Stimulated activated memory B cell treated with anti-CD40 and anti-IgM and Interleukin-4, amounts not matched to agents 10 μg/mL and 1 μg/mL and 100 μg/mL, for 72 hours (primary cell): ENCODE results near the gene SLC51A.
A peak's percentile ranks its signal among the peaks of the same experiment; 100 is the strongest.
"Not testable (repeated sequence)": the region's sequence is repeated elsewhere in the genome, so short reads cannot be mapped to it uniquely, and the experiment has no call there.

Experiments used
- ATAC-seq: fragments of 150-1000 bp; cut with Tn5 transposase; 2 replicates; pipeline ENCODE4 v1.10.0; 2021
- H3K27ac Mint-ChIP-seq: one replicate; pipeline ENCODE4 v1.8.0; 2022; ENCODE audit warnings: mild to moderate bottlenecking, mixed read lengths
- H3K27me3 Mint-ChIP-seq: one replicate; pipeline ENCODE4 v1.8.0; 2022; ENCODE audit warnings: mixed read lengths
- H3K36me3 Mint-ChIP-seq: one replicate; pipeline ENCODE4 v1.8.0; 2022; ENCODE audit warnings: mixed read lengths
- H3K4me1 Mint-ChIP-seq: one replicate; pipeline ENCODE4 v1.8.0; 2022; ENCODE audit warnings: mixed read lengths
- H3K4me3 Mint-ChIP-seq: one replicate; pipeline ENCODE4 v1.8.0; 2022; ENCODE audit warnings: mild to moderate bottlenecking, moderate library complexity, mixed read lengths
- H3K9me3 Mint-ChIP-seq: one replicate; pipeline ENCODE4 v1.8.0; 2022; ENCODE audit warnings: mixed read lengths

The SLC51A gene

GRCh38 chr3:196216089-196216564 lies at the start of gene SLC51A:
Gene SLC51A, plus strand, starts transcription at chr3:196216534. Its CDS starts 179 bp downstream, at chr3:196216713.
- ATAC-seq = no peak
- H3K27me3 Mint-ChIP-seq = no peaks in the 10 kb centered on the region
- peak within 1 kb of the TSS; percentile 42 for H3K4me3 Mint-ChIP-seq
- H3K4me1 Mint-ChIP-seq = peaks cover 22% of the 10 kb centered on the region
- no peaks in the 10 kb centered on the region for H3K9me3 Mint-ChIP-seq
- peak within 1 kb of the TSS; percentile 26 for H3K27ac Mint-ChIP-seq
- H3K36me3 Mint-ChIP-seq = no peaks in the 10 kb centered on the region

DNA sequence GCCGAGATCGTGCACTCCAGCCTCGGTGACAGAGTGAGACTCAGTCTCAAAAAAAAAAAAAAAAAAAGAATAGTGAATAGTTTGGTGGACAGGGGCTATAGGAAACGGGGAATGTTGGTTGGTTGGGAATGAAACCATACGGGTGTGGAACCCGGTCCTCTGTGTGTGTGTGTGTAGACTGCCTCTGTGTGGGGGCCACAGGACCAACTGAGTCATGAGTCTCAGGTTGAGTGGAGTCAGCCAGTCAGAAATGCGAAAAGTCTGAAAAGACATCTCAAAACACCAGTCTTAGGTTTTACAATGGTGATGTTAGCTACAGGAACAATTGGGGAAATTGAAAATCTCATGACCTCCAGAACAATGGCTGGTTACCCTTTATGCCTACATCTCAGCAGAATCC lies 49.6 kb upstream of the SLC51A start:
- Mint-ChIP-seq H3K27me3 (no peaks in the 10 kb centered on the region), H3K36me3 (no peaks in the 10 kb centered on the region), H3K4me1 (peaks cover 9% of the 10 kb centered on the region), H3K9me3 (peaks cover 4% of the 10 kb centered on the region), H3K4me3 (no peak overlapping the region), H3K27ac (no peak overlapping the region)
- ATAC-seq = no peak

DNA sequence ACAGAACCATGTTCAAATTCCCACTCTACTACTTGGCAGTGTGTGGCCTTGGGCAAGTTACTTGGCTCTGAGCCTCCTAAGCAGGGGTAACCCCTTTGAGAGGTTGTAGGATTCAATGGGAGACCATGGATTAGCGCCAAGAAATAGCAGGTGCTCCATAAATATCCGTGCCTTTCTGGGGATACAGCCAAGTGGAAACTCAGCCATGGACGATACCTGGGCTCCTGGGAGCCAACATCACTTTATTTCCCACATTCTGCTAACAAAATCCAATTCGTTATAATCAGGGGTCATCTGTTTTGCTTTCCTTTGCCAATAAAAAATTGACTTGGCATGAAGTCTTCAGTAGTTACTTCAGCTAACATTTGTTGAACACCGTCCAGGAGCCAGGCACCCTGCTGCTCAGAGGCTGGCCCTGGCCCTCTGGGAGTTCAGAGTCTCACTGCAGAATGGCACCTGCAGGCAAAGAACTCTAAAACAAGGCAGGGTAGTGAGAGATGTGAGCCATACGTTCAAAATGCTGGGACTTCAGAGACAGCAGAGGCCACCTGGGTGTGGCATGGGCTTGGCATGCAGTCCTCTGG lies 47.4 kb upstream of the SLC51A start:
- Mint-ChIP-seq H3K27me3 (no peaks in the 10 kb centered on the region), H3K36me3 (no peaks in the 10 kb centered on the region), H3K4me1 (peaks cover 9% of the 10 kb centered on the region), H3K9me3 (peaks cover 4% of the 10 kb centered on the region), H3K27ac (no peak overlapping the region), H3K4me3 (no peak overlapping the region)
- no peak for ATAC-seq

DNA sequence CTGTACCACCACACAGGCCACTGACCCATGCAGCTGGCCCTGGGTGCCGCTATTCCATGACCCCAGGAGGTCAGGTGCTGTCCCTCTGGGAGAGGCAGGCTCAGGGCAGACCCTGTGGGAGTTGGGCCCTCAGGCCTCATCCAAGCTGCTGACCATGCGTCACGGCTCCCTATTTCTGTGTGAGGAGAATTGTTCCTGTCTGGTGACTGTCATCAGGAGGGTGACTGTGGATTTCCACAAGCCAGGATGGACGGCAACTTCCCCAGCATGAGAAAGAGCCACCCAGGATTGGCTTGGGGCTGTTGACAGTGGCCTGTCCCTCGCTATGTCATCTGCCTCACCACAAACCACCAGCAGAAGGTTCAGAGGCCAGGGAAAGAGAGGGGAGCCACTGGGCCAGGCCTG lies 46.5 kb upstream of the SLC51A start:
- no peak for ATAC-seq
- no peaks in the 10 kb centered on the region for H3K36me3 Mint-ChIP-seq
- H3K4me3 Mint-ChIP-seq = no peak overlapping the region
- peaks cover 9% of the 10 kb centered on the region for H3K4me1 Mint-ChIP-seq
- peaks cover 4% of the 10 kb centered on the region for H3K9me3 Mint-ChIP-seq
- H3K27ac Mint-ChIP-seq = peak overlapping the region; percentile 79
- no peaks in the 10 kb centered on the region for H3K27me3 Mint-ChIP-seq

- not testable (repeated sequence) for H3K36me3 Mint-ChIP-seq, H3K9me3 Mint-ChIP-seq, H3K4me1 Mint-ChIP-seq, ATAC-seq, H3K27me3 Mint-ChIP-seq, H3K4me3 Mint-ChIP-seq
- H3K27ac Mint-ChIP-seq = peak overlapping the region; percentile 79
Observed at GRCh38 chr3:196170296-196170695, 46.0 kb upstream of the SLC51A start.

GRCh38 chr3:196174652-196175051 lies 41.7 kb upstream of the SLC51A start:
- ATAC-seq = no peak
- Mint-ChIP-seq H3K36me3 (no peaks in the 10 kb centered on the region), H3K27ac (peak overlapping the region; percentile 20), H3K9me3 (peaks cover 4% of the 10 kb centered on the region), H3K4me3 (no peak overlapping the region), H3K27me3 (no peaks in the 10 kb centered on the region), H3K4me1 (peaks cover 19% of the 10 kb centered on the region)

- peaks cover 4% of the 10 kb centered on the region for H3K9me3 Mint-ChIP-seq
Observed at GRCh38 chr3:196175116-196175625, 41.2 kb upstream of the SLC51A start.

DNA sequence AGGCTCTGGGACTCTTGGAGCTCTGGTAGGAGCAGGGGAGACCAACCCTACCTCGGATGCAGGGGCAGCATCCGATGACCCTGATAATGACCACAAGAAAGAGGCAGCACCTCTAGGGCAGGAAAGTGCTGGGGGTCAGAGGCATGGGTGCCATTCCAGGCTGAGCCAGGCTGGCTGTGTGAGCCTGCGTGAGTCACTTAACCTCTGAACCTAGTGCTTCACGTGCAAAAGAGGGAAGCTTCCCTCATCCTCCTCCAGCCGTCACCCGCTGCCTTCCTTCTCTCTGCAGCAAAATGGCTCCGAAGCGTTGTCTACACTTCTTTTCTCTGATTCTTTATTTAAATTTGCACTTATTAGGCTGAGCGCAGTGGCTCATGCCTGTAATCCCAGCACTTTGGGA lies 40.6 kb upstream of the SLC51A start:
- Mint-ChIP-seq H3K9me3 (peaks cover 3% of the 10 kb centered on the region), H3K4me3 (no peak overlapping the region), H3K27ac (no peak overlapping the region), H3K27me3 (no peaks in the 10 kb centered on the region), H3K36me3 (no peaks in the 10 kb centered on the region), H3K4me1 (peaks cover 23% of the 10 kb centered on the region)
- ATAC-seq = no peak

More at GRCh38 chr3:196175116-196175625, 41.2 kb upstream of the SLC51A start:
- H3K36me3 Mint-ChIP-seq = no peaks in the 10 kb centered on the region
- H3K4me1 Mint-ChIP-seq = peaks cover 24% of the 10 kb centered on the region
- no peaks in the 10 kb centered on the region for H3K27me3 Mint-ChIP-seq
- no peak overlapping the region for H3K27ac Mint-ChIP-seq
- no peak for ATAC-seq
- no peak overlapping the region for H3K4me3 Mint-ChIP-seq

DNA sequence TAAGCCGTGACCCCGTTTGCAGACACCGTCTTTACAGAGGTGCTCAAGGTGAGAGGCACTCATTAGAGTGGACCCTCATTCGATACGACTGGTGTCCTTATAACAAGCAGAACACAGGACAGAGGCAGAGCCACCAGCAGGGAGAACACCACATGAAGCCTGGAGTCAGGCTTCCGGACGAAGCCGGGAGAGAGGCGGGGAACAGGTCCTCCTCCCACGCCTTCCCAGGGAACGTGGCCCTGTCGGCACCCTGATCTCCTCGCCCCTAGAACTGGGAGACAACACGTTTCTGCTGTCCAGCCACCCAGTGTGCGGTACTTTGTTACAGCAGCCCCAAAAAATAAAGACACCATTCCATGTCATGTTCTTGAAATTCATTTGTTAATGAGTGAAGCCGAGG lies 38.8 kb upstream of the SLC51A start:
- no peaks in the 10 kb centered on the region for H3K9me3 Mint-ChIP-seq
- no peak for ATAC-seq
- no peak overlapping the region for H3K4me3 Mint-ChIP-seq
- peaks cover 28% of the 10 kb centered on the region for H3K4me1 Mint-ChIP-seq
- H3K27ac Mint-ChIP-seq = no peak overlapping the region
- no peaks in the 10 kb centered on the region for H3K27me3 Mint-ChIP-seq
- no peaks in the 10 kb centered on the region for H3K36me3 Mint-ChIP-seq

DNA sequence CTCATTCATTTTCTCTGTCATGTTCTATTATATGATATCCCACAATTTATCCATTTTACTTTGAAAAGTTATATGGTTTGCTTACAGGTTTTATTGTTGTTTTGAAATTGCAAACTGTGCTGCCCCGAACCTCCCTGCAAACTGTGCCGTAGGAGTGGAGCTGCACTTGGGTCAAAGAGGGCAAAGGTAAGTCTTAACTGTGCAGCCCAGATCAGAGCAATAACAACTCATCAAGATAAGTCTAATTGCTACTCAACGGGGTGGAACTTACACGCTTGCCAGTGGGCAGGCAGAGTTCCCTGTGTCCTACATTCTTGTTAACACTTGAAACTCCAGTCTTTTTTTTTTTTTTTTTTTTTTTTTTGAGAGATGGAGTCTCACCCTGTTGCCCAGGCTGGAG lies 38.4 kb upstream of the SLC51A start:
- no peak for ATAC-seq
- no peak overlapping the region for H3K4me3 Mint-ChIP-seq
- H3K27me3 Mint-ChIP-seq = no peaks in the 10 kb centered on the region
- H3K9me3 Mint-ChIP-seq = no peaks in the 10 kb centered on the region
- H3K4me1 Mint-ChIP-seq = peaks cover 30% of the 10 kb centered on the region
- no peaks in the 10 kb centered on the region for H3K36me3 Mint-ChIP-seq
- H3K27ac Mint-ChIP-seq = no peak overlapping the region

- Mint-ChIP-seq H3K4me1 (peaks cover 41% of the 10 kb centered on the region), H3K27me3 (no peaks in the 10 kb centered on the region), H3K9me3 (no peaks in the 10 kb centered on the region), H3K36me3 (no peaks in the 10 kb centered on the region), H3K4me3 (peak overlapping the region; percentile 75), H3K27ac (peak overlapping the region; percentile 97)
- ATAC-seq = no peak
Observed at GRCh38 chr3:196178993-196179379, 37.3 kb upstream of the SLC51A start.

- ATAC-seq = peak; percentile 94
- no peaks in the 10 kb centered on the region for H3K36me3 Mint-ChIP-seq
- H3K4me1 Mint-ChIP-seq = peaks cover 41% of the 10 kb centered on the region
- H3K4me3 Mint-ChIP-seq = peak overlapping the region; percentile 75
- H3K9me3 Mint-ChIP-seq = no peaks in the 10 kb centered on the region
- peak overlapping the region; percentile 97 for H3K27ac Mint-ChIP-seq
- H3K27me3 Mint-ChIP-seq = no peaks in the 10 kb centered on the region
Observed at GRCh38 chr3:196179380-196180308, 36.7 kb upstream of the SLC51A start.

GRCh38 chr3:196180346-196180745 lies 36.0 kb upstream of the SLC51A start:
- no peaks in the 10 kb centered on the region for H3K27me3 Mint-ChIP-seq
- H3K4me1 Mint-ChIP-seq = peaks cover 41% of the 10 kb centered on the region
- no peaks in the 10 kb centered on the region for H3K36me3 Mint-ChIP-seq
- peak overlapping the region; percentile 75 for H3K4me3 Mint-ChIP-seq
- peak overlapping the region; percentile 97 for H3K27ac Mint-ChIP-seq
- no peaks in the 10 kb centered on the region for H3K9me3 Mint-ChIP-seq
- no peak for ATAC-seq

GRCh38 chr3:196181127-196181546 lies 35.2 kb upstream of the SLC51A start:
- Mint-ChIP-seq H3K27me3 (no peaks in the 10 kb centered on the region), H3K4me3 (no peak overlapping the region), H3K27ac (peak overlapping the region; percentile 97), H3K4me1 (peaks cover 41% of the 10 kb centered on the region), H3K9me3 (no peaks in the 10 kb centered on the region), H3K36me3 (no peaks in the 10 kb centered on the region)
- no peak for ATAC-seq

- H3K27me3 Mint-ChIP-seq, H3K4me3 Mint-ChIP-seq, H3K9me3 Mint-ChIP-seq, ATAC-seq, H3K36me3 Mint-ChIP-seq: not testable (repeated sequence)
- H3K4me1 Mint-ChIP-seq = peaks cover 53% of the 10 kb centered on the region
- peak overlapping the region; percentile 97 for H3K27ac Mint-ChIP-seq
Observed at GRCh38 chr3:196184169-196184432, 32.2 kb upstream of the SLC51A start.

DNA sequence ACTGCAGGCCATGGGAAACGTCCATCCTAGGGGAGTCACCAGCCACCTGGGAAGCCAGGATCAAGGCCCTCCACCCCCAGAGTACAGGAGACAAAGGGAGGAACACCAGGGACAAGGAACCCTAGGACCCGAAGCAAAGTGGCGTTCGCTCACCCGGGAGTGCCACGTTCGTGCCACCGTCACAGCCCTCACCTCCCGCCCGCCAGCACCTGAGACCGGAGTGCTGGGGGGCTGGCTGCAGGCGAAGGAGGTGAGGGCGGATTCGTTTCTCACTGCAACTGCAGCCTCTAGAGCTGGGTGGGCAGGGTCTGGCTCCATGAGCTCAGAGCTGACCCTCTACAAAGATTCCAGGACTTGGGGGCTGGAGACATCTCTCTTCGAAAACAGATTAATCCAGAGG lies 31.5 kb upstream of the SLC51A start:
- no peak for ATAC-seq
- Mint-ChIP-seq H3K9me3 (no peaks in the 10 kb centered on the region), H3K4me1 (peaks cover 53% of the 10 kb centered on the region), H3K4me3 (no peak overlapping the region), H3K27ac (no peak overlapping the region), H3K27me3 (no peaks in the 10 kb centered on the region), H3K36me3 (no peaks in the 10 kb centered on the region)
